Measurements from ENCODE around the gene CHRNB4.

DNA sequence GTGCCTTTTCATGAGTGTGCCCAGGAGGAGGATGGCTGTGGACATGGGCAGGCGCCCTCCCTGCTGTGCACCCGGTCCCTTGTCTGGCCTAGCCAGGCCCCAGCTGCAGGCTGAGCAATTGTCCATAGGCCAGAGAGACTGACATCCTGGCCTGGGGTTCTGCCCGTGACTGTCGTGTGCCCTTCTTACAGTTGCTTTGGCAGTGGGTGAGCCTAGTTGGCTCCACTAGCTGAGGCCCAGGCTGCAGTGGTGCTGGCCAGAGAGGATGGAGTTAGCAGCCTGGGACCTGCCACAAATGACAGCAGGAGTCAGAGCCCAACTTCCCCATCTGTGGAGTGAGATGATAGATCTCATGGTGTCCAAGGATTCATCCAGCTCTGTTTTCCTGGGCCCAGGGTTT, 9.0 kb upstream of the CHRNB4 start:
- TF ChIP-seq TAF1 (IDR thresholded peaks at IDR 0.05; ENCODE audit: low read depth, low read length) (no peak), POLR2AphosphoS5 (IDR thresholded peaks at IDR 0.05; ENCODE audit: low read depth, low read length) (no peak), POLR2A (IDR thresholded peaks at IDR 0.05; ENCODE audit: low read depth, low read length) (no peak), PAX5 (IDR thresholded peaks at IDR 0.05; ENCODE audit: insufficient read depth, low read length, severe bottlenecking) (no peak)
